ENCODE measurements around the gene DPYSL3. TPM values are rescaled to one million over a fixed set of nuclear protein-coding genes. Genes with fewer than 3 reads are reported as not detected.
A peak's percentile ranks its signal among the peaks of the same experiment; 100 is the strongest.

The DPYSL3 gene
- total RNA-seq, 1 donor from 2014 or later, result 414 TPM

- Histone ChIP-seq H3K9me3 (ENCODE audit: low read depth) (no peaks in the 10 kb centered on the region), H3K4me1 (peaks cover 38% of the 10 kb centered on the region), H3K4me2 (peak overlapping the region; percentile 46), H3K27me3 (peaks cover 5% of the 10 kb centered on the region), H3K36me3 (no peaks in the 10 kb centered on the region), H3K27ac (peak overlapping the region; percentile 4), H3K4me3 (no peak overlapping the region), H3K9ac (no peak overlapping the region), H3F3A (ENCODE audit: low read depth) (peaks cover 46% of the 10 kb centered on the region), H3K79me2 (ENCODE audit: low read depth) (peaks cover 6% of the 10 kb centered on the region), H4K20me1 (ENCODE audit: low read depth) (no peaks in the 10 kb centered on the region), H2AFZ (replicated peaks) (no peak overlapping the region)
- peak; percentile 52 for DNase-seq (ENCODE audit: low spot score)
- H3K36me3 Mint-ChIP-seq, result no peaks in the 10 kb centered on the region
- H3K4me1 Mint-ChIP-seq, result peaks cover 35% of the 10 kb centered on the region
- H3K27ac Mint-ChIP-seq, result no peak overlapping the region
- H3K27me3 Mint-ChIP-seq (ENCODE audit: insufficient read depth, low read depth), result peaks cover 2% of the 10 kb centered on the region
- H3K9me3 Mint-ChIP-seq, result no peaks in the 10 kb centered on the region
- TF ChIP-seq CTCF (IDR thresholded peaks at IDR 0.05) (no peak), EZH2phosphoT487 (IDR thresholded peaks at IDR 0.05) (no peak), EZH2 (IDR thresholded peaks at IDR 0.05) (no peak)
- H3K4me3 Mint-ChIP-seq, result no peak overlapping the region
Measured at GRCh38 chr5:147515269-147515668, 5.4 kb upstream of the DPYSL3 start.

DNA sequence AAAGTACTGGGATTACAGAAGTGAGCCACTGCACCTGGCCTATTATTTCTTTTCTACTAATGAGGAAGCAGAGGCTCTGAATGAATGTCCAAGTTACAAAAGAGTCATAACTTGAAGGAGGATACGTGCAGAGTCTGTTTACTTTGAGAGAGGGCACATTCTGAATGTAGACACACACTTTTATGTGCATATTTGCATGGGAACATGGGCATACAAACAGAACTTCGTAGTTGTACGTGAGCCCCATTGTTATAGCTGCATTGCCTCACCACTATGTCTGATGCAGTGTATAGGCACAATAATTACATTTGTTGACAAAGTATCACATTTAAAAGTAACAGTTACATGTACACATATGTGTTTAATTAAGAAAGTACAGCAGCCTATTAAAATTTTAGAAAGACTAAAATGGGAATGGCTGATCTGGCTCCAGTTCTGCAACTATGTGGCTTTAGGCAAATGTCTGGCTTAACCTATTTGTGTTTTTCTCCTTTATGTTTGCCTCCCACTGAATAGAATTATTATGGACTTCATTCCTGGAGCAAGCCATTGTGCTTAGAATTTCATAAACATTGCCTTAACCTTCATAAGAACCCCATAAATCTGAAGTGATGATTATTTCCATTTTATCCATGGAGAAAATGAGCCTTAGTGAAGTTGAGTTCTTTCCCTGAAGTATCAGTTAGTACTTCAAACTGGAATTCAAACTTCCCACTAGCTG, 3.0 kb upstream of the DPYSL3 start:
- Mint-ChIP-seq H3K36me3 (no peaks in the 10 kb centered on the region), H3K4me3 (no peak overlapping the region), H3K27ac (no peak overlapping the region), H3K9me3 (no peaks in the 10 kb centered on the region), H3K27me3 (ENCODE audit: insufficient read depth, low read depth) (peaks cover 4% of the 10 kb centered on the region), H3K4me1 (peaks cover 39% of the 10 kb centered on the region)
- DNase-seq (ENCODE audit: low spot score), result no peak
- Histone ChIP-seq H4K20me1 (ENCODE audit: low read depth) (no peaks in the 10 kb centered on the region), H3F3A (ENCODE audit: low read depth) (peaks cover 48% of the 10 kb centered on the region), H3K4me2 (no peak overlapping the region), H3K79me2 (ENCODE audit: low read depth) (peaks cover 30% of the 10 kb centered on the region), H2AFZ (replicated peaks) (no peak overlapping the region), H3K36me3 (no peaks in the 10 kb centered on the region), H3K9me3 (ENCODE audit: low read depth) (no peaks in the 10 kb centered on the region), H3K9ac (no peak overlapping the region), H3K27me3 (peaks cover 5% of the 10 kb centered on the region), H3K4me1 (peaks cover 51% of the 10 kb centered on the region), H3K27ac (no peak overlapping the region), H3K4me3 (no peak overlapping the region)
- TF ChIP-seq EZH2phosphoT487 (IDR thresholded peaks at IDR 0.05) (no peak), CTCF (IDR thresholded peaks at IDR 0.05) (no peak), EZH2 (IDR thresholded peaks at IDR 0.05) (no peak)

DNA sequence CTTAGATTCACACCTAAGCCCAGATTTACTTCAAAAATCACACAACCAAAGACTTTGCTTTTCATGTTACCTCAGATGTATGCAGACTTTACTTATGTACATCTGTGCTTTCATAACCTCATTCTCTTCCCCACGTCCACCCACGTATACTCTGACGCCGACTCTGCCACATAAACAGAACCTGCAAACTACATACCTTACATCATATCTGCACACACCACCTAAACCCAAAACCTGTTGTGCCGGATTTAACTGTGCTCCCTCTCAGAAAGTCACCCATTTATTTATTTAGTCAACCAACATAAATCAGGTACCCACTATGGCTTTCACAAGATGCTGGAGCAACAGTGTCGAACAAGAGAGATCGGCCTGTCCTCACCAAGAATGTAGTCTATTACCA, 1.0 kb upstream of the DPYSL3 start:
- no peak for TF ChIP-seq CTCF (IDR thresholded peaks at IDR 0.05)
- TF ChIP-seq EZH2phosphoT487 (IDR thresholded peaks at IDR 0.05), result no peak
- TF ChIP-seq EZH2 (IDR thresholded peaks at IDR 0.05), result no peak

More for the DNA sequence above, 1.0 kb upstream of the DPYSL3 start:
- Histone ChIP-seq H3K79me2 (ENCODE audit: low read depth) (peaks cover 49% of the 10 kb centered on the region), H2AFZ (replicated peaks) (no peak overlapping the region), H3F3A (ENCODE audit: low read depth) (peaks cover 31% of the 10 kb centered on the region), H3K4me3 (no peak overlapping the region), H3K27ac (no peak overlapping the region), H3K9me3 (ENCODE audit: low read depth) (no peaks in the 10 kb centered on the region), H3K36me3 (peaks cover 4% of the 10 kb centered on the region), H3K27me3 (peaks cover 5% of the 10 kb centered on the region), H3K9ac (no peak overlapping the region), H4K20me1 (ENCODE audit: low read depth) (no peaks in the 10 kb centered on the region), H3K4me1 (peaks cover 52% of the 10 kb centered on the region), H3K4me2 (no peak overlapping the region)
- Mint-ChIP-seq H3K27me3 (ENCODE audit: insufficient read depth, low read depth) (peaks cover 4% of the 10 kb centered on the region), H3K27ac (no peak overlapping the region), H3K4me1 (peaks cover 34% of the 10 kb centered on the region), H3K36me3 (peaks cover 4% of the 10 kb centered on the region), H3K4me3 (peak overlapping the region; percentile 89), H3K9me3 (no peaks in the 10 kb centered on the region)
- DNase-seq (ENCODE audit: low spot score), result no peak

Measured in neural progenitor cell (in vitro differentiated cells).